SK-N-SH treated with all-trans-retinoic acid at 6 μM for 48 hours (cell line): Measurements from ENCODE around the gene ZBTB7B.

Source experiments
- RARB ChIP-seq: fragments of 250-450 bp; sonication (Bioruptor Pico); IDR thresholded peaks from 2 replicates; pipeline ENCODE4 v1.8.0; 2021; ENCODE audit warnings: mild to moderate bottlenecking, moderate library complexity
- SNAI2 ChIP-seq: fragments of 250-450 bp; sonication (Bioruptor Pico); IDR thresholded peaks from 2 replicates; pipeline ENCODE4 v1.5.0; 2020; ENCODE audit warnings: mild to moderate bottlenecking, moderate library complexity
- ZNF70 ChIP-seq: fragments of 450-650 bp; formaldehyde crosslinking; IDR thresholded peaks from 2 replicates; pipeline ENCODE4 v1.5.0; 2020; ENCODE audit warnings: mild to moderate bottlenecking, moderate library complexity
- TF ChIP-seq, protein P1 (sequence below): fragments of 250-450 bp; sonication (Bioruptor Pico); IDR thresholded peaks from 2 replicates; pipeline ENCODE4 v1.5.1; 2021; ENCODE audit warnings: mild to moderate bottlenecking, moderate library complexity

DNA sequence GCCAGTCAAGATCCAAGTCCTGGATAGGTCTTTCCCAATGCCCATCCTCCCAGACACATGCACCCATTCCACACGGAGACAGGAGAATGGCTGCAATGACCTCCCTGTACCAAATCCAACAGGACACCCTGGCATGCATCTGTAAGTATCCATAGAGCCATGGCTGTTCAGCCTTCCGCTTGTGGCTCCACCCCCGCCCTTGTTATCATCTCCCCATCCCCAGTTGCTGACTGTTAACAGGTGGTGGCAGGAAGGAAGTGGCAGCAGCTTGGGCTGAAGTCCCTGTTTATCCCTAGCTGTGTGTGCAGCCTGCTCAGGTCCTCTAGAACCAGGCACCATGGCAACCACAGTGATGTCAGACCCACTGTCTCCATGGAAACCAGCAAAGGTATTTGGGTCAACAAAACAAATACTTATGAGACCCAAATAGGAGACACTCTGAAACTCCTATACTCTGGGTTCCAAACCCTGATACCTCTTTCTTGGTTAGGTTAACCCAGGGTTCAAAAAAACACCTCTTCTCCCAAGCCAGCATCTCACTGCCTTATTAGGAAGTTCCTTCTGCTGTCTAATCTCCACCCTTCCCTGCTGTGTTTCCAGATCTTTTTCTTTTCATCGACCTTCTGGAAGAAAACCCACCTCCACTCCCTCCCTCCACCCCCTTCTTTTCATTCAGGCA, 47.4 kb upstream of the ZBTB7B start:
- TF ChIP-seq ZNF70 (CRISPR knock-in tag): no peak
- TF ChIP-seq SNAI2 (CRISPR knock-in tag): no peak
- TF ChIP-seq, protein P1, sequence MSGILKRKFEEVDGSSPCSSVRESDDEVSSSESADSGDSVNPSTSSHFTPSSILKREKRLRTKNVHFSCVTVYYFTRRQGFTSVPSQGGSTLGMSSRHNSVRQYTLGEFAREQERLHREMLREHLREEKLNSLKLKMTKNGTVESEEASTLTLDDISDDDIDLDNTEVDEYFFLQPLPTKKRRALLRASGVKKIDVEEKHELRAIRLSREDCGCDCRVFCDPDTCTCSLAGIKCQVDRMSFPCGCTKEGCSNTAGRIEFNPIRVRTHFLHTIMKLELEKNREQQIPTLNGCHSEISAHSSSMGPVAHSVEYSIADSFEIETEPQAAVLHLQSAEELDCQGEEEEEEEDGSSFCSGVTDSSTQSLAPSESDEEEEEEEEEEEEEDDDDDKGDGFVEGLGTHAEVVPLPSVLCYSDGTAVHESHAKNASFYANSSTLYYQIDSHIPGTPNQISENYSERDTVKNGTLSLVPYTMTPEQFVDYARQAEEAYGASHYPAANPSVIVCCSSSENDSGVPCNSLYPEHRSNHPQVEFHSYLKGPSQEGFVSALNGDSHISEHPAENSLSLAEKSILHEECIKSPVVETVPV (CRISPR knock-in tag): no peak
- no peak for TF ChIP-seq RARB (CRISPR knock-in tag)
